Stomach (tissue), 4 donors: ENCODE results near the gene NRDE2.

Experiments used
- EP300 ChIP-seq: sonication (generic); formaldehyde crosslinking; IDR thresholded peaks from one replicate; pipeline ENCODE4 v1.6.1; 2017; ENCODE audit warnings: antibody characterized with exemption
- POLR2A ChIP-seq, 4 donors: fragments of 450-650 bp; IDR thresholded peaks; one replicate each; pipeline ENCODE4 v1.6.1; 2016; ENCODE audit warnings: antibody characterized with exemption in 4 of 4, control low read depth in 2 of 4, mild to moderate bottlenecking in 1 of 4, moderate library complexity in 1 of 4
- TF ChIP-seq, protein P1 (sequence below), 7 experiments: fragments of 450-650 bp in 4 of 7; fragments of 200-600 bp in 3 of 7; sonication (generic) in 3 of 7; IDR thresholded peaks; one replicate each; pipeline ENCODE4 v1.5.1; 2016 to 2019; ENCODE audit warnings: antibody characterized with exemption in 7 of 7, control low read depth in 2 of 7, mild to moderate bottlenecking in 1 of 7

DNA sequence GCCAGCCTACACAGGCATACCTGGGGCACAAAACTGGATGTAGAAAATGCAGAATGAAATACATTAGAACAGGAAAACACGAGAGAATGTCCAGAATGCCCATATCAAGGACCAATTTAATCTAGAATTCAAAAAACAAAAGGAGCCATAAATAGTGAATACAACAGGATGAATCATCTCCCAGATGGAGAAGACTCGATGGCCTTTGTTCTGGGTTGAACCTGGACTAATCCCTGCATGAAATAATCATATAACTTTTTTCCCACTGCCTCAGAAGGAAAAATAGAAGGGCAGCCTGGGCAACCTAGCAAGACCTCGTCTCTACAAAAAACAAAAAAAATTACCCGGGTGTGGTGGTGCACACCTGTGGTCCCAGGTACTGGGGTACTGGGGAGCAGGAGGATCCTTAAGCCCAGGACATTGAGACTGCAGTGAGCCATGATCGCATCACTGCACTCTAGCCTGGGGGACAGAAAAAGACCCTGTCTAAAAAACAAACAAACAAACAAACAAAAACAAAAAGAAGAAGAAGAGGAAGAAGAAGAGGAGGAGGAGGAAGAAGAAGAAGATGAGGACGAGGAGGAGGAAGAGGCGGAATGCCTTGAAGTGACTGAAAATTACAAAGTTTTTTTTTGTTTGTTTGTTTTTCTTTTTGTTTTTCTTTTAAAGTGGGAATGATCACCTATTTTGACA, 30.3 kb upstream of the NRDE2 start:
- TF ChIP-seq, protein P1, sequence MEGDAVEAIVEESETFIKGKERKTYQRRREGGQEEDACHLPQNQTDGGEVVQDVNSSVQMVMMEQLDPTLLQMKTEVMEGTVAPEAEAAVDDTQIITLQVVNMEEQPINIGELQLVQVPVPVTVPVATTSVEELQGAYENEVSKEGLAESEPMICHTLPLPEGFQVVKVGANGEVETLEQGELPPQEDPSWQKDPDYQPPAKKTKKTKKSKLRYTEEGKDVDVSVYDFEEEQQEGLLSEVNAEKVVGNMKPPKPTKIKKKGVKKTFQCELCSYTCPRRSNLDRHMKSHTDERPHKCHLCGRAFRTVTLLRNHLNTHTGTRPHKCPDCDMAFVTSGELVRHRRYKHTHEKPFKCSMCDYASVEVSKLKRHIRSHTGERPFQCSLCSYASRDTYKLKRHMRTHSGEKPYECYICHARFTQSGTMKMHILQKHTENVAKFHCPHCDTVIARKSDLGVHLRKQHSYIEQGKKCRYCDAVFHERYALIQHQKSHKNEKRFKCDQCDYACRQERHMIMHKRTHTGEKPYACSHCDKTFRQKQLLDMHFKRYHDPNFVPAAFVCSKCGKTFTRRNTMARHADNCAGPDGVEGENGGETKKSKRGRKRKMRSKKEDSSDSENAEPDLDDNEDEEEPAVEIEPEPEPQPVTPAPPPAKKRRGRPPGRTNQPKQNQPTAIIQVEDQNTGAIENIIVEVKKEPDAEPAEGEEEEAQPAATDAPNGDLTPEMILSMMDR (IDR thresholded peaks at IDR 0.05): no peak
- TF ChIP-seq POLR2A (IDR thresholded peaks at IDR 0.05): no peak
- no peak for TF ChIP-seq EP300
